GM21390 (cell line): Measurements from ENCODE around the gene ARHGEF18.

Experiments
- ATAC-seq: cut with Tn5 transposase; IDR thresholded peaks from one replicate; pipeline ENCODE4 v1.9.1; 2021; ENCODE audit not compliant: unreplicated experiment

Gene ARHGEF18

GRCh38 chr19:7382694-7383093 lies 34.0 kb downstream of the ARHGEF18 start:
- no peak for ATAC-seq

GRCh38 chr19:7383284-7383683 lies 34.5 kb downstream of the ARHGEF18 start:
- ATAC-seq, result no peak

- ATAC-seq, result no peak
Measured at GRCh38 chr19:7385062-7385461, 36.3 kb downstream of the ARHGEF18 start.

- ATAC-seq, result no peak
Measured at GRCh38 chr19:7386308-7386707, 37.6 kb downstream of the ARHGEF18 start.

GRCh38 chr19:7386769-7387168 lies 38.0 kb downstream of the ARHGEF18 start:
- ATAC-seq, result no peak

GRCh38 chr19:7391218-7391670 lies 42.5 kb downstream of the ARHGEF18 start:
- ATAC-seq, result no peak

- no peak for ATAC-seq
Measured at GRCh38 chr19:7393459-7393858, 44.7 kb downstream of the ARHGEF18 start.

- ATAC-seq, result no peak
Measured at GRCh38 chr19:7393939-7394730, 45.4 kb downstream of the ARHGEF18 start.

GRCh38 chr19:7394731-7395359 lies 46.1 kb downstream of the ARHGEF18 start:
- peak; percentile 54 for ATAC-seq

GRCh38 chr19:7395360-7396066 lies 46.8 kb downstream of the ARHGEF18 start:
- ATAC-seq, result no peak

GRCh38 chr19:7397687-7398086 lies 49.0 kb downstream of the ARHGEF18 start:
- no peak for ATAC-seq
